HL-60 (cell line): ENCODE measurements around the gene DHRS2.

ENCODE experiments used
- POLR2AphosphoS5 ChIP-seq: IDR thresholded peaks from 2 replicates; pipeline ENCODE4 v1.6.1; 2012; ENCODE audit warnings: low read depth
- TF ChIP-seq, protein P1 (sequence below): IDR thresholded peaks from 2 replicates; pipeline ENCODE4 v1.6.1; 2012; ENCODE audit warnings: low read depth; ENCODE audit not compliant: insufficient replicate concordance
- TF ChIP-seq, protein P2 (sequence below): IDR thresholded peaks from one replicate; pipeline ENCODE4 v1.5.1; 2011; ENCODE audit warnings: low read length, control low read depth, inconsistent platforms; ENCODE audit not compliant: insufficient read depth

DNA sequence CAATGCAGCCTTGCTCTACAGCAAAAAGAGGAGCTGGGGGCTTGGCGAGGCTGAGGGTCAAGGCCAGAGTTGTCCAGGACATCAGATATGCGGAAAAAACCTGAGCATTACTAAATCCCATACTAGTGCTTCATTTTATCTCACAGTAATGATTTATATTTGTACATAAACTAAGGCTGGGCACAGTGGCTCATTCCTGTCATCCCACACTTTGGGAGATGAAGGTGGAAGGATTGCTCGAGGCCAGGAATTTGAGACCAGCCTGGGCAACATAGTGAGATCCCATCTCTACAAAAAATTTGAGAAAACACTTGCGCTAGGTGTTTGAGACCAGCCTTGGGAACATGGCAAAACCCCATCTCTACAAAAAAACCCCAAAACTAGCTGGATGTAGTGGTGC, 46.0 kb upstream of the DHRS2 start:
- TF ChIP-seq, protein P1, sequence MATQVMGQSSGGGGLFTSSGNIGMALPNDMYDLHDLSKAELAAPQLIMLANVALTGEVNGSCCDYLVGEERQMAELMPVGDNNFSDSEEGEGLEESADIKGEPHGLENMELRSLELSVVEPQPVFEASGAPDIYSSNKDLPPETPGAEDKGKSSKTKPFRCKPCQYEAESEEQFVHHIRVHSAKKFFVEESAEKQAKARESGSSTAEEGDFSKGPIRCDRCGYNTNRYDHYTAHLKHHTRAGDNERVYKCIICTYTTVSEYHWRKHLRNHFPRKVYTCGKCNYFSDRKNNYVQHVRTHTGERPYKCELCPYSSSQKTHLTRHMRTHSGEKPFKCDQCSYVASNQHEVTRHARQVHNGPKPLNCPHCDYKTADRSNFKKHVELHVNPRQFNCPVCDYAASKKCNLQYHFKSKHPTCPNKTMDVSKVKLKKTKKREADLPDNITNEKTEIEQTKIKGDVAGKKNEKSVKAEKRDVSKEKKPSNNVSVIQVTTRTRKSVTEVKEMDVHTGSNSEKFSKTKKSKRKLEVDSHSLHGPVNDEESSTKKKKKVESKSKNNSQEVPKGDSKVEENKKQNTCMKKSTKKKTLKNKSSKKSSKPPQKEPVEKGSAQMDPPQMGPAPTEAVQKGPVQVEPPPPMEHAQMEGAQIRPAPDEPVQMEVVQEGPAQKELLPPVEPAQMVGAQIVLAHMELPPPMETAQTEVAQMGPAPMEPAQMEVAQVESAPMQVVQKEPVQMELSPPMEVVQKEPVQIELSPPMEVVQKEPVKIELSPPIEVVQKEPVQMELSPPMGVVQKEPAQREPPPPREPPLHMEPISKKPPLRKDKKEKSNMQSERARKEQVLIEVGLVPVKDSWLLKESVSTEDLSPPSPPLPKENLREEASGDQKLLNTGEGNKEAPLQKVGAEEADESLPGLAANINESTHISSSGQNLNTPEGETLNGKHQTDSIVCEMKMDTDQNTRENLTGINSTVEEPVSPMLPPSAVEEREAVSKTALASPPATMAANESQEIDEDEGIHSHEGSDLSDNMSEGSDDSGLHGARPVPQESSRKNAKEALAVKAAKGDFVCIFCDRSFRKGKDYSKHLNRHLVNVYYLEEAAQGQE, result no peak
- TF ChIP-seq, protein P2, sequence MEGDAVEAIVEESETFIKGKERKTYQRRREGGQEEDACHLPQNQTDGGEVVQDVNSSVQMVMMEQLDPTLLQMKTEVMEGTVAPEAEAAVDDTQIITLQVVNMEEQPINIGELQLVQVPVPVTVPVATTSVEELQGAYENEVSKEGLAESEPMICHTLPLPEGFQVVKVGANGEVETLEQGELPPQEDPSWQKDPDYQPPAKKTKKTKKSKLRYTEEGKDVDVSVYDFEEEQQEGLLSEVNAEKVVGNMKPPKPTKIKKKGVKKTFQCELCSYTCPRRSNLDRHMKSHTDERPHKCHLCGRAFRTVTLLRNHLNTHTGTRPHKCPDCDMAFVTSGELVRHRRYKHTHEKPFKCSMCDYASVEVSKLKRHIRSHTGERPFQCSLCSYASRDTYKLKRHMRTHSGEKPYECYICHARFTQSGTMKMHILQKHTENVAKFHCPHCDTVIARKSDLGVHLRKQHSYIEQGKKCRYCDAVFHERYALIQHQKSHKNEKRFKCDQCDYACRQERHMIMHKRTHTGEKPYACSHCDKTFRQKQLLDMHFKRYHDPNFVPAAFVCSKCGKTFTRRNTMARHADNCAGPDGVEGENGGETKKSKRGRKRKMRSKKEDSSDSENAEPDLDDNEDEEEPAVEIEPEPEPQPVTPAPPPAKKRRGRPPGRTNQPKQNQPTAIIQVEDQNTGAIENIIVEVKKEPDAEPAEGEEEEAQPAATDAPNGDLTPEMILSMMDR, result no peak
- no peak for TF ChIP-seq POLR2AphosphoS5
